NK-92 treated with Interleukin-12 subunit alpha and Interleukin-12 subunit beta, amount 100 ng/mL, for 24 hours (cell line): Measurements from ENCODE around the gene TSBP1.
"Not testable (repeated sequence)": the region's sequence is repeated elsewhere in the genome, so short reads cannot be mapped to it uniquely, and the experiment has no call there.

Experiments used
- DNase-seq: peaks from one replicate; lab custom pipeline; 2025; lab: John Stamatoyannopoulos, UW

The TSBP1 gene

GRCh38 chr6:32375739-32376529, 4.2 kb upstream of the TSBP1 start:
- no peak for DNase-seq

- no peak for DNase-seq
Observed at GRCh38 chr6:32371229-32371628, 474 bp downstream of the TSBP1 start.

GRCh38 chr6:32370505-32370904, 1.2 kb downstream of the TSBP1 start:
- DNase-seq = no peak

GRCh38 chr6:32369660-32370059, 2.0 kb downstream of the TSBP1 start:
- no peak for DNase-seq

GRCh38 chr6:32367644-32368043, 4.1 kb downstream of the TSBP1 start:
- no peak for DNase-seq

- DNase-seq = not testable (repeated sequence)
Observed at GRCh38 chr6:32359225-32359624, 12.5 kb downstream of the TSBP1 start.

- not testable (repeated sequence) for DNase-seq
Observed at GRCh38 chr6:32358548-32358947, 13.2 kb downstream of the TSBP1 start.

- no peak for DNase-seq
Observed at GRCh38 chr6:32355018-32355417, 16.7 kb downstream of the TSBP1 start.

- DNase-seq = no peak
Observed at GRCh38 chr6:32353348-32353747, 18.4 kb downstream of the TSBP1 start.

GRCh38 chr6:32340242-32340641, 31.5 kb downstream of the TSBP1 start:
- DNase-seq = no peak

- no peak for DNase-seq
Observed at GRCh38 chr6:32337186-32337805, 34.4 kb downstream of the TSBP1 start.

- no peak for DNase-seq
Observed at GRCh38 chr6:32332433-32332832, 39.3 kb downstream of the TSBP1 start.

GRCh38 chr6:32329141-32329540, 42.6 kb downstream of the TSBP1 start:
- no peak for DNase-seq

- no peak for DNase-seq
Observed at GRCh38 chr6:32327103-32327502, 44.6 kb downstream of the TSBP1 start.

- DNase-seq = no peak
Observed at GRCh38 chr6:32318501-32318900, 53.2 kb downstream of the TSBP1 start.

GRCh38 chr6:32317541-32317940, 54.2 kb downstream of the TSBP1 start:
- DNase-seq = no peak

- no peak for DNase-seq
Observed at GRCh38 chr6:32313964-32314363, 57.7 kb downstream of the TSBP1 start.

- DNase-seq = no peak
Observed at GRCh38 chr6:32298632-32299336, 72.9 kb downstream of the TSBP1 start.

GRCh38 chr6:32294980-32295379, 76.7 kb downstream of the TSBP1 start:
- DNase-seq = not testable (repeated sequence)

- no peak for DNase-seq
Observed at GRCh38 chr6:32294566-32294965, 77.1 kb downstream of the TSBP1 start.

- no peak for DNase-seq
Observed at GRCh38 chr6:32293695-32294094, 78.0 kb downstream of the TSBP1 start.

GRCh38 chr6:32291543-32291942, 80.2 kb downstream of the TSBP1 start:
- no peak for DNase-seq

- no peak for DNase-seq
Observed at GRCh38 chr6:32290886-32291450, 80.7 kb downstream of the TSBP1 start.
